Sigmoid colon (tissue), 4 donors: ENCODE data around the gene CD2BP2.

Source experiments
- CTCF ChIP-seq, 4 experiments: fragments of 450-650 bp in 3 of 4; fragments of 200-600 bp in 1 of 4; IDR thresholded peaks; one replicate each; pipeline ENCODE4 v1.5.1; 2016 to 2019; ENCODE audit warnings: antibody characterized with exemption in 4 of 4, mild to moderate bottlenecking in 3 of 4, moderate library complexity in 2 of 4
- EP300 ChIP-seq, 4 donors: sonication (generic); formaldehyde crosslinking; IDR thresholded peaks; one replicate each; pipeline ENCODE4 v1.6.1; 2017; ENCODE audit warnings: antibody characterized with exemption in 4 of 4
- POLR2A ChIP-seq, 2 donors: fragments of 450-650 bp; IDR thresholded peaks; one replicate each; pipeline ENCODE4 v1.6.1; 2016; ENCODE audit warnings: antibody characterized with exemption in 2 of 2, mild to moderate bottlenecking in 2 of 2, moderate library complexity in 2 of 2

GRCh38 chr16:30395155-30395991, 40.3 kb upstream of the CD2BP2 start, which contains the start of gene ZNF48:
- TF ChIP-seq CTCF (IDR thresholded peaks at IDR 0.05) (peak in 1 of 4 experiments; percentile 23), POLR2A (IDR thresholded peaks at IDR 0.05) (no peak), EP300 (IDR thresholded peaks at IDR 0.05) (no peak)
